Measurements from ENCODE around the gene OR4K2. TPM values are rescaled to one million over a fixed set of nuclear protein-coding genes. Genes with fewer than 3 reads are reported as not detected.

OR4K2 gene
- total RNA-seq, 5 donors from 2014 or later (not counting 1 experiment from before 2014, with no cell fraction given): not detected

- Mint-ChIP-seq H3K36me3 (no peaks in the 10 kb centered on the region), H3K27me3 (peaks cover 2 to 7% of the 10 kb centered on the region in 2 donors), H3K9me3 (peaks cover 0 to 16% (median 10%) of the 10 kb centered on the region in 3 donors), H3K4me1 (no peaks in the 10 kb centered on the region), H3K4me3 (no peak overlapping the region), H3K27ac (no peak overlapping the region)
- H3K27ac ChIP-seq (ENCODE audit: low read length): no peak overlapping the region
- DNase-seq: no peak
- H3K27me3 ChIP-seq (replicated peaks in 1 of 2; ENCODE audit: control insufficient read depth in 2 of 2, extremely low read depth in 1 of 2, insufficient read depth in 2 of 2, low read length in 1 of 2): no peaks in the 10 kb centered on the region
- WGBS (ENCODE audit: insufficient coverage): 14% methylated on average over 1 of the region's 3 CpGs
- H3K9me3 ChIP-seq: peaks cover 2% of the 10 kb centered on the region
- H3K4me3 ChIP-seq (ENCODE audit: control insufficient read depth in 1 of 2, extremely low read depth in 1 of 2, low read length in 1 of 2): no peak overlapping the region
- CTCF ChIA-PET: no interaction called here
- no peaks in the 10 kb centered on the region for H3K36me3 ChIP-seq (ENCODE audit: control insufficient read depth in 2 of 2, extremely low read depth in 1 of 2, insufficient read depth in 1 of 2, low read length in 1 of 2)
- no peaks in the 10 kb centered on the region for H3K4me1 ChIP-seq (ENCODE audit: control insufficient read depth in 1 of 2, extremely low read depth in 1 of 2, insufficient read depth in 2 of 2, low read length in 2 of 2)
- POLR2A ChIA-PET: interaction anchor here in 1 of 2 donors (0.6 kb wide), 1 partner anchor 102 kb away, joined by 5 read pairs; no protein-coding TSS in a partner anchor
- ATAC-seq (replicated peaks in 1 of 4): no peak
Measured at GRCh38 chr14:19911114-19911513, 36.2 kb downstream of the OR4K2 start.

- ATAC-seq (replicated peaks in 1 of 4) (no peak), DNase-seq (no peak)
- ChIA-PET CTCF (no interaction called here), POLR2A (no interaction called here)
- WGBS (ENCODE audit: insufficient coverage): 60% methylated on average over 3 of the region's 3 CpGs
- Histone ChIP-seq H3K36me3 (ENCODE audit: control insufficient read depth in 2 of 2, extremely low read depth in 1 of 2, insufficient read depth in 1 of 2, low read length in 1 of 2) (no peaks in the 10 kb centered on the region), H3K27ac (ENCODE audit: low read length) (no peak overlapping the region), H3K9me3 (no peaks in the 10 kb centered on the region), H3K27me3 (replicated peaks in 1 of 2; ENCODE audit: control insufficient read depth in 2 of 2, extremely low read depth in 1 of 2, insufficient read depth in 2 of 2, low read length in 1 of 2) (no peaks in the 10 kb centered on the region), H3K4me3 (ENCODE audit: control insufficient read depth in 1 of 2, extremely low read depth in 1 of 2, low read length in 1 of 2) (no peak overlapping the region), H3K4me1 (ENCODE audit: control insufficient read depth in 1 of 2, extremely low read depth in 1 of 2, insufficient read depth in 2 of 2, low read length in 2 of 2) (no peaks in the 10 kb centered on the region)
- Mint-ChIP-seq H3K9me3 (peaks cover 0 to 7% (median 0%) of the 10 kb centered on the region in 3 donors), H3K27ac (no peak overlapping the region), H3K27me3 (peaks cover 0 to 3% of the 10 kb centered on the region in 2 donors), H3K4me1 (no peaks in the 10 kb centered on the region), H3K36me3 (no peaks in the 10 kb centered on the region), H3K4me3 (no peak overlapping the region)
Measured at GRCh38 chr14:19917243-19917642, 42.3 kb downstream of the OR4K2 start.

- no CpG with 5 or more reads among the region's 1 CpG for WGBS (ENCODE audit: insufficient coverage)
- Histone ChIP-seq H3K27ac (ENCODE audit: low read length) (no peak overlapping the region), H3K9me3 (no peaks in the 10 kb centered on the region), H3K36me3 (ENCODE audit: control insufficient read depth in 2 of 2, extremely low read depth in 1 of 2, insufficient read depth in 1 of 2, low read length in 1 of 2) (no peaks in the 10 kb centered on the region), H3K4me3 (ENCODE audit: control insufficient read depth in 1 of 2, extremely low read depth in 1 of 2, low read length in 1 of 2) (no peak overlapping the region), H3K27me3 (replicated peaks in 1 of 2; ENCODE audit: control insufficient read depth in 2 of 2, extremely low read depth in 1 of 2, insufficient read depth in 2 of 2, low read length in 1 of 2) (no peaks in the 10 kb centered on the region), H3K4me1 (ENCODE audit: control insufficient read depth in 1 of 2, extremely low read depth in 1 of 2, insufficient read depth in 2 of 2, low read length in 2 of 2) (no peaks in the 10 kb centered on the region)
- peaks cover 0 to 2% of the 10 kb centered on the region in 2 donors for H3K27me3 Mint-ChIP-seq
- CTCF ChIA-PET: interaction anchor here in 1 of 2 donors (0.6 kb wide), 1 partner anchor 160 kb away, joined by 3 read pairs; no protein-coding TSS in a partner anchor
- no peak overlapping the region for H3K4me3 Mint-ChIP-seq
- no peaks in the 10 kb centered on the region for H3K4me1 Mint-ChIP-seq
- peaks cover 0 to 2% (median 0%) of the 10 kb centered on the region in 3 donors for H3K9me3 Mint-ChIP-seq
- POLR2A ChIA-PET: no interaction called here
- H3K27ac Mint-ChIP-seq: no peak overlapping the region
- no peak for DNase-seq
- no peak for ATAC-seq (replicated peaks in 1 of 4)
- no peaks in the 10 kb centered on the region for H3K36me3 Mint-ChIP-seq
Measured at GRCh38 chr14:19917955-19918518, 43.1 kb downstream of the OR4K2 start.

GRCh38 chr14:19918553-19919264 is 43.8 kb downstream of the OR4K2 start:
- Histone ChIP-seq H3K27me3 (replicated peaks in 1 of 2; ENCODE audit: control insufficient read depth in 2 of 2, extremely low read depth in 1 of 2, insufficient read depth in 2 of 2, low read length in 1 of 2) (no peaks in the 10 kb centered on the region), H3K36me3 (ENCODE audit: control insufficient read depth in 2 of 2, extremely low read depth in 1 of 2, insufficient read depth in 1 of 2, low read length in 1 of 2) (no peaks in the 10 kb centered on the region), H3K4me3 (ENCODE audit: control insufficient read depth in 1 of 2, extremely low read depth in 1 of 2, low read length in 1 of 2) (no peak overlapping the region), H3K4me1 (ENCODE audit: control insufficient read depth in 1 of 2, extremely low read depth in 1 of 2, insufficient read depth in 2 of 2, low read length in 2 of 2) (no peaks in the 10 kb centered on the region), H3K9me3 (no peaks in the 10 kb centered on the region), H3K27ac (ENCODE audit: low read length) (no peak overlapping the region)
- no peak overlapping the region for H3K4me3 Mint-ChIP-seq
- no CpG with 5 or more reads among the region's 4 CpGs for WGBS (ENCODE audit: insufficient coverage)
- H3K36me3 Mint-ChIP-seq: no peaks in the 10 kb centered on the region
- CTCF ChIA-PET: interaction anchor here (0.5 to 0.6 kb wide), 2 partner anchors 43 to 159 kb away, joined by 3 read pairs; no protein-coding TSS in a partner anchor
- H3K27me3 Mint-ChIP-seq: no peaks in the 10 kb centered on the region
- H3K27ac Mint-ChIP-seq: no peak overlapping the region
- DNase-seq (no peak), ATAC-seq (replicated peaks in 1 of 4) (no peak)
- no peaks in the 10 kb centered on the region for H3K9me3 Mint-ChIP-seq
- no peaks in the 10 kb centered on the region for H3K4me1 Mint-ChIP-seq
- POLR2A ChIA-PET: no interaction called here

GRCh38 chr14:19920021-19920657 is 45.2 kb downstream of the OR4K2 start, which contains the start of gene OR4K5:
Gene OR4K5 (plus strand): TSS chr14:19920607. CDS start chr14:19920607, 0 bp downstream.
- H3K36me3 ChIP-seq (ENCODE audit: control insufficient read depth in 2 of 2, extremely low read depth in 1 of 2, insufficient read depth in 1 of 2, low read length in 1 of 2): no peaks in the 10 kb centered on the region
- ATAC-seq (replicated peaks in 1 of 4) (no peak), DNase-seq (no peak)
- Mint-ChIP-seq H3K4me3 (no peak within 1 kb of the TSS), H3K9me3 (no peaks in the 10 kb centered on the region), H3K4me1 (no peaks in the 10 kb centered on the region), H3K27me3 (no peaks in the 10 kb centered on the region), H3K27ac (no peak within 1 kb of the TSS), H3K36me3 (no peaks in the 10 kb centered on the region)
- no peaks in the 10 kb centered on the region for H3K27me3 ChIP-seq (replicated peaks in 1 of 2; ENCODE audit: control insufficient read depth in 2 of 2, extremely low read depth in 1 of 2, insufficient read depth in 2 of 2, low read length in 1 of 2)
- ChIA-PET POLR2A (no interaction called here), CTCF (no interaction called here)
- no peak within 1 kb of the TSS for H3K27ac ChIP-seq (ENCODE audit: low read length)
- H3K4me1 ChIP-seq (ENCODE audit: control insufficient read depth in 1 of 2, extremely low read depth in 1 of 2, insufficient read depth in 2 of 2, low read length in 2 of 2): no peaks in the 10 kb centered on the region
- no peaks in the 10 kb centered on the region for H3K9me3 ChIP-seq
- no peak within 1 kb of the TSS for H3K4me3 ChIP-seq (ENCODE audit: control insufficient read depth in 1 of 2, extremely low read depth in 1 of 2, low read length in 1 of 2)

- POLR2A ChIA-PET: no interaction called here
- ATAC-seq (replicated peaks in 1 of 4): no peak
Measured at GRCh38 chr14:19930617-19931016, 55.7 kb downstream of the OR4K2 start, which contains the start of gene OR4K1. Gene OR4K1 (plus strand): TSS chr14:19930917. CDS start chr14:19935667, 4,750 bp downstream.

More at GRCh38 chr14:19930617-19931016, 55.7 kb downstream of the OR4K2 start, which contains the start of gene OR4K1:
- Histone ChIP-seq H3K9me3 (peaks cover 8% of the 10 kb centered on the region), H3K4me3 (ENCODE audit: control insufficient read depth in 1 of 2, extremely low read depth in 1 of 2, low read length in 1 of 2) (no peak within 1 kb of the TSS), H3K4me1 (ENCODE audit: control insufficient read depth in 1 of 2, extremely low read depth in 1 of 2, insufficient read depth in 2 of 2, low read length in 2 of 2) (no peaks in the 10 kb centered on the region), H3K27ac (ENCODE audit: low read length) (no peak within 1 kb of the TSS), H3K36me3 (ENCODE audit: control insufficient read depth in 2 of 2, extremely low read depth in 1 of 2, insufficient read depth in 1 of 2, low read length in 1 of 2) (no peaks in the 10 kb centered on the region), H3K27me3 (replicated peaks in 1 of 2; ENCODE audit: control insufficient read depth in 2 of 2, extremely low read depth in 1 of 2, insufficient read depth in 2 of 2, low read length in 1 of 2) (no peaks in the 10 kb centered on the region)
- CTCF ChIA-PET: no interaction called here
- Mint-ChIP-seq H3K27ac (no peak within 1 kb of the TSS), H3K4me1 (no peaks in the 10 kb centered on the region), H3K4me3 (no peak within 1 kb of the TSS), H3K9me3 (no peaks in the 10 kb centered on the region), H3K36me3 (no peaks in the 10 kb centered on the region), H3K27me3 (peaks cover 0 to 4% of the 10 kb centered on the region in 2 donors)
- no CpG with 5 or more reads among the region's 3 CpGs for WGBS (ENCODE audit: insufficient coverage)
- DNase-seq: no peak

All from T-cell (primary cell).